Kidney epithelial cell (primary cell): ENCODE data around the gene COX7A2. TPM values are rescaled to one million over a fixed set of nuclear protein-coding genes. Genes with fewer than 3 reads are reported as not detected.

ENCODE experiments used
- DNase-seq: peaks from one replicate; pipeline ENCODE4 v3.0.0-alpha.2; 2010; ENCODE audit warnings: low read depth
- H3K27me3 ChIP-seq: 2 replicates; pipeline ENCODE4 v1.6.0; 2011; ENCODE audit warnings: low read length; ENCODE audit not compliant: control insufficient read depth, insufficient read depth
- H3K36me3 ChIP-seq: 2 replicates; pipeline ENCODE4 v1.5.1; 2011; ENCODE audit warnings: low read length; ENCODE audit not compliant: control insufficient read depth, insufficient read depth
- H3K4me3 ChIP-seq: 2 replicates; pipeline ENCODE4 v1.5.1; 2011; ENCODE audit warnings: low read depth, mild to moderate bottlenecking, control low read depth, low read length
- total RNA-seq: library from RNA; depleted of rRNA; stranded (reverse); fragments of >200 nt; gene quantifications from 2 replicates; pipeline ENCODE4 v1.2.3, GENCODE V29; 2015
- TF ChIP-seq, protein P1 (sequence below): IDR thresholded peaks from 2 replicates; pipeline ENCODE4 v1.5.1; 2011; ENCODE audit warnings: mild to moderate bottlenecking, moderate library complexity, low read length, control low read depth, inconsistent platforms; ENCODE audit not compliant: insufficient read depth, poor library complexity, severe bottlenecking

Gene COX7A2
- total RNA-seq, 1 donor from 2014 or later: 181 TPM

DNA sequence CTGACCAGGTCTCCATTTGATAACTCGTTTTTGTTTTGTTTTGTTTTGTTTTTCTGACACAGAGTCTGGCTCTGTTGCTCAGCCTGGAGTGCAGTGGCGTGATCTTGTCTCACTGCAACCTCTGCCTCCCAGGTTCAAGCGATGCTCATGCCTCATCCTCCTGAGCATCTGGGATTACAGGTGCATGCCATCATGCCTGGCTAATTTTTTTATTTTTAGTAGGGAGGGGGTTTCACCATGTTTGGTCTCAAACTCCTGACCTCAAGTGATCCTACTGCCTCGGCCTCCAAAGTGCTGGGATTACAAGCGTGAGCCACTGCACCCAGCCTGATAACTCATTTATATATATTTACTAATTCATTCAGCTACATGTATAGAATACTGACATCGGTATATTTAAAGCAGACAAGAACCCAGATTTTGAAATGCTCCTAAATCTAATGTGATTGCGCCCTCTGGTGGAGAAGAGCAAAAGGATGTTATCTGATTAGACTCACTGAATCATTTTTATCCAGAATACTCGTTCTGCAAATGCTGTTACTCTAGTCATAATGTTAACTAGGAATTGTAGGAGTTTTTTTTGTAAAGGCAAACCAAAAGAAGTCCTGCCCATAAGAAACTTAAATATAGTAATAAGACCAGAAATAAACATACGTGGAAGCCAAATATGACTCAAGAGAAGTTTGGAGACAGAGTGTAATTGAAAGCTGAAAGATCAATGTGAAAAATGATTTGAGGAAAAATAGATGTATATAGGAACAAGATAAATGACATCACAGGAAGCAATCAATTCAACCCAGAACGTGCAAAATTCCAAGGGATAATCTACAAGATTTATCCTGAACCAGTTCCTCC is 32.5 kb downstream of the COX7A2 start:
- no peak for DNase-seq
- TF ChIP-seq, protein P1, sequence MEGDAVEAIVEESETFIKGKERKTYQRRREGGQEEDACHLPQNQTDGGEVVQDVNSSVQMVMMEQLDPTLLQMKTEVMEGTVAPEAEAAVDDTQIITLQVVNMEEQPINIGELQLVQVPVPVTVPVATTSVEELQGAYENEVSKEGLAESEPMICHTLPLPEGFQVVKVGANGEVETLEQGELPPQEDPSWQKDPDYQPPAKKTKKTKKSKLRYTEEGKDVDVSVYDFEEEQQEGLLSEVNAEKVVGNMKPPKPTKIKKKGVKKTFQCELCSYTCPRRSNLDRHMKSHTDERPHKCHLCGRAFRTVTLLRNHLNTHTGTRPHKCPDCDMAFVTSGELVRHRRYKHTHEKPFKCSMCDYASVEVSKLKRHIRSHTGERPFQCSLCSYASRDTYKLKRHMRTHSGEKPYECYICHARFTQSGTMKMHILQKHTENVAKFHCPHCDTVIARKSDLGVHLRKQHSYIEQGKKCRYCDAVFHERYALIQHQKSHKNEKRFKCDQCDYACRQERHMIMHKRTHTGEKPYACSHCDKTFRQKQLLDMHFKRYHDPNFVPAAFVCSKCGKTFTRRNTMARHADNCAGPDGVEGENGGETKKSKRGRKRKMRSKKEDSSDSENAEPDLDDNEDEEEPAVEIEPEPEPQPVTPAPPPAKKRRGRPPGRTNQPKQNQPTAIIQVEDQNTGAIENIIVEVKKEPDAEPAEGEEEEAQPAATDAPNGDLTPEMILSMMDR: peak; percentile 69

DNA sequence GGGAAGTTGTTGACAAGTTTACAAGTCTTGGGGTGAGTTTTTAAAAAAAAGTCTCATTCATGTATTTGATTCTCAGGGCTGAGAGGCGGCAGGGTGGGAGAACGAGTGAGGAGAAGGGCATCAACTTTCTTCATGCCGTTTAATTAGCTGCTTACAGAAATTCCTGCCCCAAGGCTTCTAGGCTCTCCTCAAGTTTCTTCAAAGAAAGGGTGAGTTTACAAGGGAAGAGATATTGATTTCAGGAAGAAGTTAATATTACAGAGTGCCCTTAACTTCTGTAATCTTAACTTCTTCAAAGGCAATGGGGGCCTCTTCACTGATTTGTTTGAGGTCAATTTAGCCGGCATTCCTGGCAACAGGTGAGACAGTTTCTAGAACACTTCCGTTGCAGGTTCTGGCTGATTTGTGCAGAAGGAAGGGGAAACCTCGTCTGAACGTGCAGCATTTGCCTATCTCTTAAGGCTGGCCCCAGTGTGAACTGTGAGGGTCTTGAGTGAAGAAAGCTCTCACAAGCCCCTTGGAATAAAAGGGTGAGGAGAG is 34.3 kb downstream of the COX7A2 start:
- TF ChIP-seq, protein P1: no peak
- Histone ChIP-seq H3K27me3 (peaks cover 20% of the 10 kb centered on the region), H3K36me3 (no peaks in the 10 kb centered on the region), H3K4me3 (no peak overlapping the region)
- DNase-seq: no peak

More for the DNA sequence above, 32.5 kb downstream of the COX7A2 start:
- Histone ChIP-seq H3K27me3 (peaks cover 20% of the 10 kb centered on the region), H3K4me3 (no peak overlapping the region), H3K36me3 (no peaks in the 10 kb centered on the region)

DNA sequence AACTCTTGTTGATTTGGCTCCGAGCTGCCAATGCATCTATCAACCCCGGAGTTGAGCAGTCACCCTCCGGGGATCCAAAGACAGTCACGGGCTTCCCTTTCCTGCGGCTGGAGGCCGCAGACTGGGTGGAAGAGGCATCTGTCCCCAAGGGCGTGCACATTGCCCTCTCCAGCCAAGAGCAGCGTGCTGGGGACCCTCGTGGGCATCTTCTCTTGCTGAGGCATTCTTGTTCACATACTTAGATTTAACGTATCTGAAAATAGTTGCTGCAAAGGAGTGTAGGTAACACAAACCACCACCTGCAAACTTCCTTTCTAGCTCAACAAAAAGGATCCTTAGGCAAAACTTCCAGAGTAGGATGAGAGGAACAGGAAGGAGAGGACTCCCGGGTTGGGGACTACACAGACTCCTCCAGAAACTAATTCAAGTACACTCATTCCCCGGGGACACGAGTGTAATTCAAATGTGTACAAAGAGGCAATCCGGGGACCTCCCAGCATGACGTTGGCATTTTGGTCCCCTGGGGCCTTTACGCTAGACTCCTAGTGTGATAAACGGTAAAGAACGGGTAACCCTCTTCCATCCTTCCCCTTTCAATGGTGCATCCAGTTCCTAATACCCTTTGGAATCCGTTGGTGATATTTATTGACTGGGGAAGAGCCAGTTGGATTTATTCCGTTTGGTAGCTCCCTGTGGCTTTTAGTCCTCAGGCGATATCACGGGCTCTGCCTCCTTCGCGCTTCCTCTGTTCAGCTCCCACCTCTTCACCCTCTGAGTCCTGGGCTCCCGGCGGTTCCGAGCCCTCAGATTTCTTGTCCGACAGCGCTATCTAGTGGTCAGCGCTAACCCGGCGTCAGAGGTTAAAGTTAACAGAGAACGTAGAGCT is 35.1 kb downstream of the COX7A2 start:
- H3K36me3 ChIP-seq: no peaks in the 10 kb centered on the region
- no peak for DNase-seq
- TF ChIP-seq, protein P1: peak; percentile 87
- H3K27me3 ChIP-seq: peaks cover 20% of the 10 kb centered on the region
- H3K4me3 ChIP-seq: no peak overlapping the region

DNA sequence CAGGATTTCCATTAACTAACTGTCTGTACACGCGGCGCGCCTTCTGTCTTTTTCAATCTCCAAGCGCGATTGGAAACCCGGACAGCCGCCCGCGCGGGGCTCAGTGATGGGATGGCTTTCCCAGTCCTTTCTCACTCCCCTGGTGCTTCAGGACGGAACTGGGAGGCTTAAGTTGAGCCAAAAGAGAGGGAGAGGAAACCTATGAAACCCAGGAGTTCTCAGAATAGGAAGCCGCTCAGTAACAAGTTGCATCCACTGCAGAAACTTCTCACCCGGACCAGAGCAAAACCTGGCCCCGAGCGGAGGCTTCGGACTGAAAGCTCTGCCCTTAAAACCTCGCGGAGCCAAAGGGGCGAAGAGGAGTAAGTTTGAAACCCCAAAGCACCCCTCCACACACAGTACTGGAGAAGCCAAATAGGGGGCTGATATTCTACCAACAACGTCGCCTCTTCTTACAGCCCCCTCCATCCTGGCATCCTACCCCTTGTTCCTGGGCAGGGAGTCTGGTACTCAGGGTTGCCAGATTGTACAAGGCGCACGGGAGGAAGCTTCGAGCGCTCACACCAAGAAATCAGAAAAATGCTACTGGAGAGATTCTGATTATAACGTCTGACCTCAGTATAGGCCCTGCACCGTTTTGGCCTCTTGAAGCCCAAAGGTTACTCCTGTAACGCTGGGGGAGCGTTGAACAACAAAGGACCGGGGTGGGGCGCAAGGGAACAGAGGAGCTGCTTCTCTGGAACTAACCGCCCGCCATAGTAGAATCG is 36.8 kb downstream of the COX7A2 start:
- TF ChIP-seq, protein P1: no peak
- H3K27me3 ChIP-seq: peaks cover 16% of the 10 kb centered on the region
- H3K4me3 ChIP-seq: peak overlapping the region; percentile 65
- H3K36me3 ChIP-seq: no peaks in the 10 kb centered on the region
- no peak for DNase-seq

DNA sequence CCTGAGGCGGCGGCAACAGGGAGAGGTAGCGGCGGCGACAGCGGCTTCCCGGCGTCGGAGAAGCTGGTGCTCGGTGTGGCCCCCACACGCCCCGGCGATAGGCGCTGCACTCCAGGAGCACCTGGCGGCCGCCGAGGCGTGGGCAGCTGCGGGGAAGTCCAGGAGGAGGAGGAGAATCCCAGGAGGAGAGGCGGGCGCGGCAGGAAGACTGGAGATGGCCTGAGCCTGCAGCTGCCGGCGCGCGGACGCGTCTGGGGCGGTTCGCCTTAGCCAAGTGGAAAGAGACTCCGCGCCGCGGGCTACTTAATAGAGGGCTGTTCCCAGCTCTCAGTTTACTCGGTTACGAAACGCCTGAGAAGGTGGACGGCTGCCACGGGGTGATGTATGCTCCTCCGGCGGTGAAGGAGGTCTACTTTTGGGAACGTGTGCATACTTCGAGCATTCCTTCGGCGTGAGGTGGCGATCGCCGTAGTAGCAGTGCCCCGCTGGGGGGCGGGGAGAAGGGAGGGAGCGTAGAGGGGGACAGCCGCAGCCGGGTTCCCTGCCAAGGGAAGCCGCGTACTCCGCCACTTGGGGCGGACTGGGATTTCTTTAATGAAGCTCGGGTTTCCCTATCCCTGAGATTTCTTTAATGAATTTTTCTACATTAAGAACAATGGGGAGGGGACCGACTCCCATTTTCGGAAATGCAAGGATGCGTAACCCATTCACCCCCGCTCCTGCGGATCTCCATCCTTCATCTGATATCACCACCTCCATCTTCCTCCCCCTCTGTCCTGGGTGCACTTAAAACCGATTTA is 37.6 kb downstream of the COX7A2 start, which contains the start of gene COL12A1:
Gene COL12A1, minus strand, starts transcription at position 278 of the 800 bp plus-strand sequence. CDS start 3,261 bp downstream, outside the sequence.
- Histone ChIP-seq H3K36me3 (no peaks in the 10 kb centered on the region), H3K4me3 (peak within 1 kb of the TSS; percentile 65), H3K27me3 (peaks cover 16% of the 10 kb centered on the region)
- TF ChIP-seq, protein P1: no peak
- DNase-seq: peak; percentile 85
